ENCODE measurements around the gene KDELR3.

KDELR3 gene

DNA sequence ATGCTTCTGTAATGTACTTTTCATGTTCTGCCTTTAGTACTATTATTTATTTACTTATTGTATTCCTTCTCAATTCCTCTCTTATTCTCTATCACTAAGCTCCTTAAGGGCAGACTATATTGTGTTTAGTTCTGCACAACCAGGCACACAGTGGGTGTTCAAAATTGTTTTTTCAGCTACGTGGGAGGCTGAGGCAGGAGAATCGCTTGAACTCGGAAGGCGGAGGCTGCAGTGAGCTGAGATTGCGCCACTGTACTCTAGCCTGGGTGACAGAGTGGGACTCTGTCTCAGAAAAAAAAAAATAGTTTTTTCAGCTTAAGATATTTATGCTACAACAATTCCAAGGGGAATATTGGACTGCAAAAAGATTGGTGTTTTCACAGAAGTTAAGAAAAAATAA lies 55.6 kb downstream of the KDELR3 start:
- DNase-seq, result no peak

GRCh38 chr22:38524429-38524828 lies 56.5 kb downstream of the KDELR3 start:
- no peak for DNase-seq

GRCh38 chr22:38531251-38531938 lies 63.5 kb downstream of the KDELR3 start:
- no peak for DNase-seq

All from fibroblast of skin of right quadriceps (primary cell).